ENCODE measurements around the gene CFAP20DC. TPM values are rescaled to one million over a fixed set of nuclear protein-coding genes. Genes with fewer than 3 reads are reported as not detected.

CFAP20DC gene
- total and polyA plus RNA-seq, 4 donors: 0.98 to 2.1 (median 1.5) TPM

- Histone ChIP-seq H3K9ac (ENCODE audit: low read depth in 1 of 2, low read length in 2 of 2) (no peak overlapping the region), H3K9me3 (ENCODE audit: control insufficient read depth in 4 of 4, low read length in 3 of 4) (no peaks in the 10 kb centered on the region), H3K27ac (ENCODE audit: low read depth in 1 of 2, low read length in 2 of 2) (no peak overlapping the region), H3K36me3 (ENCODE audit: control insufficient read depth in 4 of 4, insufficient read depth in 3 of 4, low read depth in 1 of 4, low read length in 3 of 4) (no peaks in the 10 kb centered on the region), H3K27me3 (ENCODE audit: control insufficient read depth in 4 of 4, insufficient read depth in 4 of 4, low read length in 3 of 4) (no peaks in the 10 kb centered on the region), H3K4me3 (ENCODE audit: low read depth in 1 of 3, low read length in 3 of 3) (no peak overlapping the region), H3K4me1 (ENCODE audit: control insufficient read depth in 4 of 4, insufficient read depth in 4 of 4, low read length in 3 of 4) (no peaks in the 10 kb centered on the region)
- WGBS: 46% methylated on average over 1 of the region's 1 CpG
- no peak for DNase-seq (ENCODE audit: low spot score)
- TF ChIP-seq HNF4G (IDR thresholded peaks at IDR 0.05) (no peak), RXRA (IDR thresholded peaks at IDR 0.05) (no peak), FOXA2 (IDR thresholded peaks at IDR 0.05) (no peak), REST (IDR thresholded peaks at IDR 0.05) (no peak), EGR1 (IDR thresholded peaks at IDR 0.05; ENCODE audit: low read depth in 2 of 2) (no peak), NR2F2 (IDR thresholded peaks at IDR 0.05) (no peak), YY1 (IDR thresholded peaks at IDR 0.05) (no peak), RAD21 (IDR thresholded peaks at IDR 0.05) (no peak), ATF3 (IDR thresholded peaks at IDR 0.05) (no peak), HNF4A (conservative IDR thresholded peaks at IDR 0.05) (no peak), TAF1 (conservative IDR thresholded peaks at IDR 0.05) (no peak), SP1 (IDR thresholded peaks at IDR 0.05) (no peak), ZBTB33 (IDR thresholded peaks at IDR 0.05) (no peak), FOXA1 (IDR thresholded peaks at IDR 0.05) (no peak), MAX (IDR thresholded peaks at IDR 0.05) (no peak), GABPA (IDR thresholded peaks at IDR 0.05 in 1 of 2, conservative IDR thresholded peaks at IDR 0.05 in 1 of 2) (no peak), CTCF (IDR thresholded peaks at IDR 0.05; ENCODE audit: low read depth, low read length, missing input control) (no peak), JUND (IDR thresholded peaks at IDR 0.05) (no peak)
These were observed 30.1 kb upstream of the CFAP20DC start for GRCh38 chr3:59079962-59080361.
